AML-193 (cell line): ENCODE measurements around the gene CYB561D2.

Source experiments
- DNase-seq, 2 experiments: peaks; one replicate each; lab custom pipeline; 2025; lab: John Stamatoyannopoulos, UW

CYB561D2 gene

GRCh38 chr3:50390508-50391224 lies 40.0 kb downstream of the CYB561D2 start:
- DNase-seq: no peak

- no peak for DNase-seq
Measured at GRCh38 chr3:50392101-50392715, 41.5 kb downstream of the CYB561D2 start.

- DNase-seq: no peak
Measured at GRCh38 chr3:50393061-50393460, 42.4 kb downstream of the CYB561D2 start.

GRCh38 chr3:50395070-50395860 lies 44.6 kb downstream of the CYB561D2 start:
- DNase-seq: peak; percentile 17 to 28

GRCh38 chr3:50396502-50396901 lies 45.8 kb downstream of the CYB561D2 start:
- no peak for DNase-seq

- DNase-seq: no peak
Measured at GRCh38 chr3:50401978-50402595, 51.4 kb downstream of the CYB561D2 start.
